Common myeloid progenitor, CD34-positive (primary cell): Measurements from ENCODE around the gene PIK3C2B.

Experiments used
- CTCF ChIA-PET: fragments of 350-600 bp; sonication (Branson Sonifier 250); formaldehyde crosslinking; loops from one replicate; lab custom pipeline; 2021; ENCODE audit warnings: antibody characterized with exemption; lab: Charles Lee
- POLR2A ChIA-PET: fragments of 350-600 bp; sonication (Branson Sonifier 250); formaldehyde crosslinking; loops from one replicate; lab custom pipeline; 2021; ENCODE audit warnings: antibody characterized with exemption; lab: Charles Lee
- DNase-seq, 3 donors: peaks; one replicate each; pipeline versions ENCODE4 v3.0.0 to v3.0.0-alpha.2; 2013
- H3K27ac ChIP-seq, 2 experiments: 1 replicate in 1 of 2; 2 replicates in 1 of 2; pipeline ENCODE4 v1.7.0; 2013; ENCODE audit warnings: inconsistent platforms in 2 of 2, low read length in 2 of 2, mild to moderate bottlenecking in 2 of 2, low read depth in 1 of 2, moderate library complexity in 1 of 2; ENCODE audit not compliant: severe bottlenecking in 2 of 2, insufficient read depth in 1 of 2, poor library complexity in 1 of 2
- H3K27me3 ChIP-seq, 5 experiments: replicated peaks in 2 of 5; 1 replicate in 3 of 5; 2 replicates in 2 of 5; pipeline versions ENCODE4 v1.6.1 to v1.7.0; 2013; ENCODE audit warnings: low read length in 4 of 5, mild to moderate bottlenecking in 2 of 5, moderate library complexity in 2 of 5, inconsistent platforms in 1 of 5; ENCODE audit not compliant: insufficient read depth in 5 of 5, control insufficient read depth in 4 of 5
- H3K36me3 ChIP-seq, 4 experiments: 1 replicate in 2 of 4; 2 replicates in 2 of 4; pipeline versions ENCODE4 v1.6.1 to v1.7.0; 2013; ENCODE audit warnings: low read length in 3 of 4, control low read depth in 1 of 4, mild to moderate bottlenecking in 1 of 4; ENCODE audit not compliant: control insufficient read depth in 4 of 4, insufficient read depth in 4 of 4
- H3K4me1 ChIP-seq, 4 experiments: 1 replicate in 3 of 4; 2 replicates in 1 of 4; pipeline versions ENCODE4 v1.6.1 to v1.7.1; 2013; ENCODE audit warnings: low read length in 3 of 4, mild to moderate bottlenecking in 3 of 4, control low read depth in 1 of 4, inconsistent platforms in 1 of 4, moderate library complexity in 1 of 4; ENCODE audit not compliant: control insufficient read depth in 4 of 4, insufficient read depth in 4 of 4; ENCODE audit errors: control extremely low read depth in 1 of 4
- H3K4me3 ChIP-seq, 7 experiments: 1 replicate in 4 of 7; 2 replicates in 3 of 7; pipeline versions ENCODE4 v1.5.1 to v1.7.0; 2013; ENCODE audit warnings: mild to moderate bottlenecking in 7 of 7, low read length in 6 of 7, moderate library complexity in 6 of 7, inconsistent platforms in 2 of 7, low read depth in 2 of 7, control low read depth in 1 of 7; ENCODE audit not compliant: insufficient read depth in 4 of 7, control insufficient read depth in 1 of 7; ENCODE audit errors: extremely low read depth in 1 of 7
- H3K9me3 ChIP-seq, 5 experiments: 1 replicate in 4 of 5; 2 replicates in 1 of 5; pipeline versions ENCODE4 v1.6.1 to v1.7.1; 2013; ENCODE audit warnings: low read length in 4 of 5, mild to moderate bottlenecking in 2 of 5, inconsistent platforms in 1 of 5, low read depth in 1 of 5, moderate library complexity in 1 of 5; ENCODE audit not compliant: control insufficient read depth in 4 of 5, insufficient read depth in 2 of 5; ENCODE audit errors: control extremely low read depth in 1 of 5
- WGBS: methylation state at CpG from one replicate; pipeline ENCODE4 v1.1.5; 2013; ENCODE audit not compliant: insufficient coverage; 5-methylcytosine and 5-hydroxymethylcytosine counted together

Gene PIK3C2B

GRCh38 chr1:204509186-204509635, 14.6 kb upstream of the PIK3C2B start:
- peaks cover 7 to 39% (median 18%) of the 10 kb centered on the region in 4 experiments for H3K4me1 ChIP-seq
- ChIA-PET CTCF (interaction anchor here (1.2 to 20.1 kb wide), 6 partner anchors 9 to 67 kb away, joined by 3 to 916 read pairs (median 6); no protein-coding TSS in a partner anchor), POLR2A (no interaction called here)

GRCh38 chr1:204507317-204508105, 12.9 kb upstream of the PIK3C2B start:
- WGBS: 13% methylated on average over 16 of the region's 22 CpGs
- POLR2A ChIA-PET: interaction anchor here (1.3 to 3.1 kb wide), 4 partner anchors 9 to 20 kb away, joined by 3 to 21 read pairs (median 6); partner anchors contain the start of genes MDM4 and PIK3C2B
- CTCF ChIA-PET: interaction anchor here (1.1 to 20.1 kb wide), 10 partner anchors 7 to 300 kb away, joined by 3 to 916 read pairs (median 10); partner anchors contain the start of genes MDM4 and PIK3C2B
- DNase-seq: peak; percentile 58 to 86 (median 83)
- Histone ChIP-seq H3K36me3 (no peaks in the 10 kb centered on the region), H3K4me3 (peak overlapping the region; percentile 16 to 95 (median 70)), H3K9me3 (no peaks in the 10 kb centered on the region), H3K4me1 (peaks cover 7 to 37% (median 14%) of the 10 kb centered on the region in 4 experiments), H3K27ac (peak overlapping the region; percentile 89 to 99), H3K27me3 (no peaks in the 10 kb centered on the region)

More at GRCh38 chr1:204509186-204509635, 14.6 kb upstream of the PIK3C2B start:
- no peaks in the 10 kb centered on the region for H3K36me3 ChIP-seq
- H3K27me3 ChIP-seq: no peaks in the 10 kb centered on the region
- 97% methylated on average over 6 of the region's 9 CpGs for WGBS
- DNase-seq: no peak
- no peak overlapping the region for H3K4me3 ChIP-seq
- H3K27ac ChIP-seq: no peak overlapping the region
- no peaks in the 10 kb centered on the region for H3K9me3 ChIP-seq

GRCh38 chr1:204506969-204507316, 12.3 kb upstream of the PIK3C2B start:
- H3K27me3 ChIP-seq: no peaks in the 10 kb centered on the region
- H3K4me3 ChIP-seq: peak overlapping the region in 6 of 7 experiments; percentile 65 to 95 (median 80)
- H3K4me1 ChIP-seq: peaks cover 3 to 34% (median 14%) of the 10 kb centered on the region in 4 experiments
- ChIA-PET CTCF (interaction anchor here (1.1 to 20.1 kb wide), 11 partner anchors 8 to 300 kb away, joined by 3 to 916 read pairs (median 10); partner anchors contain the start of genes MDM4 and PIK3C2B), POLR2A (interaction anchor here (1.3 to 3.1 kb wide), 4 partner anchors 9 to 21 kb away, joined by 3 to 21 read pairs (median 6); partner anchors contain the start of genes MDM4 and PIK3C2B)
- no peaks in the 10 kb centered on the region for H3K36me3 ChIP-seq
- peak; percentile 95 to 98 (median 98) for DNase-seq
- no peaks in the 10 kb centered on the region for H3K9me3 ChIP-seq
- peak overlapping the region; percentile 89 to 99 for H3K27ac ChIP-seq
- 0% methylated on average over 10 of the region's 13 CpGs for WGBS

- Histone ChIP-seq H3K27me3 (no peaks in the 10 kb centered on the region), H3K36me3 (no peaks in the 10 kb centered on the region), H3K9me3 (no peaks in the 10 kb centered on the region), H3K4me1 (peaks cover 3 to 34% (median 14%) of the 10 kb centered on the region in 4 experiments), H3K27ac (peak overlapping the region; percentile 89 to 99), H3K4me3 (peak overlapping the region; percentile 65 to 95 (median 71))
- DNase-seq: peak; percentile 92 to 95 (median 93)
- CTCF ChIA-PET: interaction anchor here (1.1 to 20.1 kb wide), 10 partner anchors 8 to 301 kb away, joined by 3 to 916 read pairs (median 10); partner anchors contain the start of genes MDM4 and PIK3C2B
- POLR2A ChIA-PET: interaction anchor here (1.3 to 3.1 kb wide), 3 partner anchors 10 to 21 kb away, joined by 3 to 21 read pairs (median 9); partner anchors contain the start of genes MDM4 and PIK3C2B
- WGBS: under 1% methylated on average over 15 of the region's 27 CpGs
These were observed 11.8 kb upstream of the PIK3C2B start for GRCh38 chr1:204506201-204506968.

DNA sequence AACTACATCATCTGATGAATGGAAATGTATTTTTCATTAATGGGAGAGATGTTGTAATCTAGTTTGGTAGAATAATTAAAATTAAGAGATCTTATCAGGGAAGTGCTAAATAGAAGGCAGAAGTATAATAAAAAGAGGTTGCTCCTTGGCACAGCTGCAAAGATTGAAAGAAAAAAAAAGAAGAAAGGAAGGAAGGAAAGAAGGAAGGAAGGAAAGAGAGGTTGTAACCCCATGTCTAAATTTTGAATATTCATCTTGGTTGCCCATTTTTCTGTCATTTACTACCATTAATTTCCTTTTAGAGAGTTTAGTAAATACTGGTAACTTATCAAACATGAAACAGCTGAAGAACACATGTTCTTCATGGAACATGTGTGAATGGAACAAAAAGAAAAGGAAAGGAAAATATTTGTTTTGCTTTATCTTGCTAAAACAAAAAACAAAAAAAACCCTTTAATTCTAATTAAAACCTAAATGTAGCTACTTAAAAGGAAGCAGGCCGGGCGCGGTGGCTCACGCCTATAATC, 11.1 kb upstream of the PIK3C2B start:
- H3K4me3 ChIP-seq: peak overlapping the region; percentile 65 to 95 (median 71)
- WGBS: 0% methylated on average over 4 of the region's 4 CpGs
- H3K27ac ChIP-seq: peak overlapping the region; percentile 50 to 99

DNA sequence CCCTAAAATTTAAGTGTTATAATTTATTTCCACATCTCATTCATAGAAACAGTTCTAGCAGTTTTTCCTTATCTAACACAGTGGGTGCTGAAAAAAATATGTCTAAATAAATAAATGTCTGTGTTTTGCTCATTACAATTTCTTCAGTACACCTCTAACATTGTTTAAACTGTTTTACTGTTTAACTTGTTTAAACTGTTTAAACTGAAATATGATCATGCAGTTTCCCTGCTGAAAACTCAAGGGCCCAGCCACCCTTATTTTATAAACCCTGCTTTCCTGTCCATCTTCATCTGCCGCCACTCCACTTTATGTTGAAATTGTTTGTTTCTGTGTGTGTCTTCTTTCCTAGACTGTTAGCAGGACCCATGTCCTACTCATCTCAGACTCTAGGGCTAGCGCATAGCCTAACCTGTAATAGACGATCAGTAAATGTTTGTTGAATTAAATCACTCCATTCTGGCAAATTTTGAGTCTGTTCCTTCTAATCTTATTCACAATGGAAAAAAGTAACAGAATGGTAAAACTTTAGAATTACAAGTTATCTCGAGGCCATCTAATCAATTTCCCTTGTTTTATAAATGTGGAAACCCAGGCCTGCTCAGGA, 9.4 kb upstream of the PIK3C2B start:
- CTCF ChIA-PET: interaction anchor here (0.6 to 20.1 kb wide), 18 partner anchors 10 to 303 kb away, joined by 3 to 916 read pairs (median 4); partner anchors contain the start of gene PIK3C2B
- no peak for DNase-seq
- no peaks in the 10 kb centered on the region for H3K27me3 ChIP-seq
- peaks cover 3 to 38% (median 14%) of the 10 kb centered on the region in 4 experiments for H3K4me1 ChIP-seq
- no CpG with 5 or more reads among the region's 4 CpGs for WGBS
- no peaks in the 10 kb centered on the region for H3K9me3 ChIP-seq
- POLR2A ChIA-PET: no interaction called here
- H3K36me3 ChIP-seq: no peaks in the 10 kb centered on the region
- no peak overlapping the region for H3K4me3 ChIP-seq
- no peak overlapping the region for H3K27ac ChIP-seq

More for the DNA sequence above, 11.1 kb upstream of the PIK3C2B start:
- H3K36me3 ChIP-seq: no peaks in the 10 kb centered on the region
- peak in 2 of 3 donors; percentile 33 to 55 for DNase-seq
- H3K27me3 ChIP-seq: no peaks in the 10 kb centered on the region
- H3K9me3 ChIP-seq: no peaks in the 10 kb centered on the region
- CTCF ChIA-PET: interaction anchor here (1.0 to 20.1 kb wide), 11 partner anchors 8 to 301 kb away, joined by 3 to 916 read pairs (median 10); partner anchors contain the start of genes MDM4 and PIK3C2B
- POLR2A ChIA-PET: interaction anchor here (1.0 to 3.1 kb wide), 4 partner anchors 11 to 45 kb away, joined by 3 to 21 read pairs (median 6); partner anchors contain the start of genes MDM4 and PIK3C2B
- peaks cover 3 to 34% (median 14%) of the 10 kb centered on the region in 4 experiments for H3K4me1 ChIP-seq
